ENCODE results near the gene ZNF611. TPM values are rescaled to one million over a fixed set of nuclear protein-coding genes. Genes with fewer than 3 reads are reported as not detected.
"Not testable (repeated sequence)": the region's sequence is repeated elsewhere in the genome, so short reads cannot be mapped to it uniquely, and the experiment has no call there.

Gene ZNF611
- total RNA-seq, 1 donor from 2014 or later = 19.9 TPM

- no peaks in the 10 kb centered on the region for H3K79me2 ChIP-seq (ENCODE audit: low read depth)
- H3K4me3 ChIP-seq = no peak overlapping the region
- no peaks in the 10 kb centered on the region for H4K20me1 ChIP-seq (ENCODE audit: low read depth)
- H2AFZ ChIP-seq (replicated peaks) = peak overlapping the region; percentile 50
- H3K27ac ChIP-seq = no peak overlapping the region
- DNase-seq (ENCODE audit: low spot score) = no peak
- H3K4me2 ChIP-seq = no peak overlapping the region
- H3K36me3 Mint-ChIP-seq = peaks cover 2% of the 10 kb centered on the region
- H3K27ac Mint-ChIP-seq = no peak overlapping the region
- no peak overlapping the region for H3K4me3 Mint-ChIP-seq
- no peaks in the 10 kb centered on the region for H3K36me3 ChIP-seq
- peaks cover 7% of the 10 kb centered on the region for H3K9me3 Mint-ChIP-seq
- H3K4me1 ChIP-seq = no peaks in the 10 kb centered on the region
- H3K4me1 Mint-ChIP-seq = no peaks in the 10 kb centered on the region
- H3K9ac ChIP-seq = no peak overlapping the region
- H3F3A ChIP-seq (ENCODE audit: low read depth) = no peaks in the 10 kb centered on the region
- peaks cover 6% of the 10 kb centered on the region for H3K27me3 Mint-ChIP-seq (ENCODE audit: insufficient read depth, low read depth)
- no peak for TF ChIP-seq CTCF (IDR thresholded peaks at IDR 0.05)
- TF ChIP-seq EZH2 (IDR thresholded peaks at IDR 0.05) = no peak
- TF ChIP-seq EZH2phosphoT487 (IDR thresholded peaks at IDR 0.05) = no peak
- H3K9me3 ChIP-seq (ENCODE audit: low read depth) = no peaks in the 10 kb centered on the region
- H3K27me3 ChIP-seq = no peaks in the 10 kb centered on the region
Measured at GRCh38 chr19:52749780-52750179, 14.9 kb upstream of the ZNF611 start.

- H3K4me3 Mint-ChIP-seq = no peak overlapping the region
- no peaks in the 10 kb centered on the region for H3K9me3 ChIP-seq (ENCODE audit: low read depth)
- no peaks in the 10 kb centered on the region for H3K36me3 ChIP-seq
- no peaks in the 10 kb centered on the region for H3K79me2 ChIP-seq (ENCODE audit: low read depth)
- no peaks in the 10 kb centered on the region for H3K4me1 Mint-ChIP-seq
- no peaks in the 10 kb centered on the region for H3K4me1 ChIP-seq
- H3K36me3 Mint-ChIP-seq = no peaks in the 10 kb centered on the region
- H2AFZ ChIP-seq (replicated peaks) = peak overlapping the region; percentile 92
- no peak for TF ChIP-seq EZH2 (IDR thresholded peaks at IDR 0.05)
- TF ChIP-seq CTCF (IDR thresholded peaks at IDR 0.05) = peak; percentile 59
- no peak overlapping the region for H3K27ac ChIP-seq
- peak; percentile 73 for DNase-seq (ENCODE audit: low spot score)
- peaks cover 4% of the 10 kb centered on the region for H3K9me3 Mint-ChIP-seq
- peak overlapping the region; percentile 25 for H3K4me3 ChIP-seq
- H3K27me3 Mint-ChIP-seq (ENCODE audit: insufficient read depth, low read depth) = peaks cover 6% of the 10 kb centered on the region
- H3K4me2 ChIP-seq = peak overlapping the region; percentile 52
- H3F3A ChIP-seq (ENCODE audit: low read depth) = no peaks in the 10 kb centered on the region
- H3K9ac ChIP-seq = no peak overlapping the region
- H3K27ac Mint-ChIP-seq = no peak overlapping the region
- H3K27me3 ChIP-seq = no peaks in the 10 kb centered on the region
- H4K20me1 ChIP-seq (ENCODE audit: low read depth) = no peaks in the 10 kb centered on the region
Measured at GRCh38 chr19:52748336-52748950, 13.6 kb upstream of the ZNF611 start.

- not testable (repeated sequence) for H3K4me3 ChIP-seq; H3K27ac Mint-ChIP-seq; H3K4me3 Mint-ChIP-seq; H2AFZ ChIP-seq (replicated peaks); H3K27ac ChIP-seq; H3K9ac ChIP-seq; H3K36me3 ChIP-seq; H3K27me3 Mint-ChIP-seq (ENCODE audit: insufficient read depth, low read depth); H3K79me2 ChIP-seq (ENCODE audit: low read depth); H3K4me1 Mint-ChIP-seq; H3K36me3 Mint-ChIP-seq; H3K27me3 ChIP-seq; DNase-seq (ENCODE audit: low spot score); H3K9me3 ChIP-seq (ENCODE audit: low read depth); H3K4me2 ChIP-seq; H4K20me1 ChIP-seq (ENCODE audit: low read depth)
- peaks cover 11% of the 10 kb centered on the region for H3F3A ChIP-seq (ENCODE audit: low read depth)
- H3K9me3 Mint-ChIP-seq = peaks cover 12% of the 10 kb centered on the region
- peaks cover 21% of the 10 kb centered on the region for H3K4me1 ChIP-seq
Measured at GRCh38 chr19:52745919-52746318, 11.1 kb upstream of the ZNF611 start.

- Histone ChIP-seq H3K36me3 (no peaks in the 10 kb centered on the region), H3K27me3 (no peaks in the 10 kb centered on the region), H3K27ac (no peak overlapping the region), H4K20me1 (ENCODE audit: low read depth) (no peaks in the 10 kb centered on the region), H3K9me3 (ENCODE audit: low read depth) (no peaks in the 10 kb centered on the region), H3F3A (ENCODE audit: low read depth) (peaks cover 11% of the 10 kb centered on the region), H3K4me1 (peaks cover 26% of the 10 kb centered on the region), H3K9ac (no peak overlapping the region), H3K79me2 (ENCODE audit: low read depth) (no peaks in the 10 kb centered on the region), H2AFZ (replicated peaks) (no peak overlapping the region), H3K4me2 (no peak overlapping the region), H3K4me3 (no peak overlapping the region)
- H3K36me3 Mint-ChIP-seq = peaks cover 2% of the 10 kb centered on the region
- H3K27ac Mint-ChIP-seq = no peak overlapping the region
- DNase-seq (ENCODE audit: low spot score) = no peak
- H3K27me3 Mint-ChIP-seq (ENCODE audit: insufficient read depth, low read depth) = peaks cover 2% of the 10 kb centered on the region
- H3K4me1 Mint-ChIP-seq = no peaks in the 10 kb centered on the region
- H3K4me3 Mint-ChIP-seq = no peak overlapping the region
- no peak for TF ChIP-seq EZH2 (IDR thresholded peaks at IDR 0.05)
- TF ChIP-seq CTCF (IDR thresholded peaks at IDR 0.05) = no peak
- no peak for TF ChIP-seq EZH2phosphoT487 (IDR thresholded peaks at IDR 0.05)
- peaks cover 24% of the 10 kb centered on the region for H3K9me3 Mint-ChIP-seq
Measured at GRCh38 chr19:52743091-52743490, 8.2 kb upstream of the ZNF611 start.
